IPS DF 4.7 (cell line): Measurements from ENCODE around the gene SLC5A1.
"Not testable (repeated sequence)": the region's sequence is repeated elsewhere in the genome, so short reads cannot be mapped to it uniquely, and the experiment has no call there.

ENCODE experiments used
- DNase-seq: peaks from one replicate; pipeline ENCODE4 v3.0.0-alpha.2; 2013; ENCODE audit warnings: low spot score; ENCODE audit errors: extremely low read depth

Gene SLC5A1

DNA sequence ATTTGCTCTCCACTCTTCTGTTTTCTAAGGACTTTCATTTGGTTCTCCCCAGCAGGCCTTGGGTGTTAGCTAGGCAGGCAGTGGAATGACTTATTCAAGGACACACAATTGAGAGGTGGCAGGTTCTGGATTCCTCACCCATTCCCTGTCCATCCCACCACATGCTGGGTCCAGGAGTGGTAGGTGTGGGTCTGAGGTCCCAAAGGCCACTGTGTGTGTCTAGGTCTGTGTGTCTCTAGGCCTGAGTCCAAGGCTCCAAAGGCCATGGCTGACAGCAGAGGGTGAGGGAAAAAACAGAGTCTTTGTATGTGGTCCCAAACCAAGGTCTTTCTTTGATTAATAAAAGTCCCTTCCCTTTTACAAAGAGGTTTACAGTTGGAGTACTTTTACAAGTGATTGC is 40.8 kb downstream of the SLC5A1 start:
- DNase-seq = no peak

- no peak for DNase-seq
These were observed 45.0 kb downstream of the SLC5A1 start for GRCh38 chr22:32088084-32088483.

DNA sequence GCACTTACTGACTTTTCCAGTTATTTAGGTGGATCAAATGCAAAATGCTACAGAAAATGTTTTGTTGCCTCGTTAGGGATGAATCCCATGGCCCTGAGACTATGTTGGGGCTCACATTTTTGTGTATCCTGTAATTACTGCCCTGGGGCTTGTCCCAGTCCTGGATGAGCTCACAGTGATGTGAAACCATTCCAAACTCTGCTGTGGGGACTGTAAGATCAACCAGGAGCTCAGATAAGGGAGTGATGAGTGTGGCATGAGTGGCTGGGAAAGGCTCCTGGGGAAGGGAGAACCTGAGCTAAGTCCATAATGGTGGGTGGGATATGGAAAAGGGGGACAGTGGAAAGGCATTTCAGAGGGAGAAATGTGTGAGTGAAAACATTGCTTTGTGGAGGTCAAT is 54.0 kb downstream of the SLC5A1 start:
- DNase-seq = no peak

GRCh38 chr22:32097881-32098499 is 54.9 kb downstream of the SLC5A1 start:
- DNase-seq = no peak

DNA sequence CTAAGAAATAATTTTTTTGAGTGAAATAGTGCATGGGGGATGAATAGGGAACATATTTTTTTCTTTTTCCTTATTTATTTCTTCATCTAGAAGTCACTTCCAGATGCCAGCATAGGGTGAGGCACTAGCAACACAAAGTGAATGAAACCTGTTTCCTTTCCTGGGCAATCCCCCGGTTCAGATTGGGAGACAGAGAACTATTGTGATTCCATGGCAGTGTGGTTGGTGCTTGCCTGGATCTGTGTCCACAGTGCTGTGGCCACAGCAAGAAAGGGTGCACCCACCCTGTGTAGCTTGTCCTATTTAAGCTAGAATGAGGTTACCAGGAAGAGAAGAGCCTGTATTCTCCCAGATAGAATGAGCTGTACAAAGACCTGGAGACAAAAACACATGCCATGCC is 57.6 kb downstream of the SLC5A1 start:
- DNase-seq = no peak

DNA sequence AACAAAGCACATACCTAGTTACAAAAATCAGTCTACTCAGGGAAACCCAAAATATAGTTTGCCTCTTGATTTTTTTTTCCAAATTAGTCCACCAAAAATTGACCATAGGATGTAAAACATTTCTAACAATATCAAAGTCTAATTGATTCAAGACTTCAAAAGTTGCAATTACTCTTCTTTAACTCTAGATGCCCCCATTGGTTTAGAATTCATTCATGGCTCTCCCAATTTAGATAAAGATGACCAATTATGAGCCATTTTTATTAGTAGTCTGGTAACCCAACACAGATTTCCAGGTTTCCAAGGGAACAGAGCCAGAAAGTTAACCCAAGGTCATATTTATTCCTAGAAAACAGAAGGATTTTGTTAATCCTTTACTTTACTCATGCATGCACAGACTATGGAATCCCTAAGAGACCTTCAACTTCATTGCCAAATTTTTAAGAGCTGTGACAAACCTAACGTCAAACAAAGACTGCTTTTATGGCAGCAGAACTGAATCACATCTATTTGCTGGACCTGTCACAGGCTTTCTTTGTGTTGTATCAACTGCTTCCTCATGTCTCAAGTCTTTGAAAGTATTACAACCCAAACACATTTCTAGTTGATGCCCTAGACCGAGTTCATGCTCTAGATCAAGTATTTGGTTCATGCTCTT is 60.7 kb downstream of the SLC5A1 start:
- no peak for DNase-seq

- DNase-seq = no peak
These were observed 63.9 kb downstream of the SLC5A1 start for GRCh38 chr22:32106930-32107329.

DNA sequence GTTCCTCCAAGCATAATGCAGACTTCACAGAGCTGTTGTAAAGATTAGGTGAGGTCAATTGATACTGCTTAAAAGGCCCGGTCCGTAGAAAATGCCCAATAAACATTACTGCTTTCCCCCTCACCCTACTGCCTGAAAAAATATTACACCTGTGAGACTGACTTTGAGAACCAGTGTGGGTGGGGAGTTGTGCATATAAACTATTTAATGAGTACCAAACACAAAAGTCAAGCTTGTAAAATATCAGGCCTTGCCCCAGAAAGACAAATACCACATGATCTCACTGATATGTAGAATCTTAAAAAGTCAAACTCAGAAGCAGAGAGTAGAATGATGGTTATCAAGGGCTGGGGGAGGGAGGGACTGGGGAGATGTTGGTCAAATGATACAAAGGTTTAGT is 69.3 kb downstream of the SLC5A1 start:
- no peak for DNase-seq

- DNase-seq = no peak
These were observed 76.6 kb downstream of the SLC5A1 start for GRCh38 chr22:32119568-32120235.

- no peak for DNase-seq
These were observed 77.5 kb downstream of the SLC5A1 start for GRCh38 chr22:32120603-32121002.

GRCh38 chr22:32122899-32123298 is 79.8 kb downstream of the SLC5A1 start:
- no peak for DNase-seq

- DNase-seq = peak; percentile 53
These were observed 80.6 kb downstream of the SLC5A1 start for GRCh38 chr22:32123657-32124056.

- DNase-seq = no peak
These were observed 84.8 kb downstream of the SLC5A1 start for GRCh38 chr22:32127904-32128303.

DNA sequence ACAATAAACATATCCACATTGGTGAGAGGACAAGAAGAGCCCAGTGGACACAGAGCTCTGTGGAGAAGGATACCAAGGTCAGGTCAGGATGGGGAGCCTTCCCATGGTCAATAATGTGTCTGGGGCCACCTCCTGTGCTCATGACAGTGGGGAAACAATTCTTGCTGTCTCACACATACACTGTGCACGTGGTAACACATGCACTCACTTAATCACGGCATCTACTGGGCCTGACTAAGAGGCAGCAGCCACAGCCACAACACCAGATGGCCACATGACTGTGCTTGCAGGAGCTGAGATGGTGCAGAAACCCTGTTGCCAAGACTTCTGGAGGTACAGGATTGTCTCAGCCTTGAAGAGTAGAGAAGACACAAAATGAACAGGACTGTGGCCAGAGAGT is 87.4 kb downstream of the SLC5A1 start:
- no peak for DNase-seq

DNA sequence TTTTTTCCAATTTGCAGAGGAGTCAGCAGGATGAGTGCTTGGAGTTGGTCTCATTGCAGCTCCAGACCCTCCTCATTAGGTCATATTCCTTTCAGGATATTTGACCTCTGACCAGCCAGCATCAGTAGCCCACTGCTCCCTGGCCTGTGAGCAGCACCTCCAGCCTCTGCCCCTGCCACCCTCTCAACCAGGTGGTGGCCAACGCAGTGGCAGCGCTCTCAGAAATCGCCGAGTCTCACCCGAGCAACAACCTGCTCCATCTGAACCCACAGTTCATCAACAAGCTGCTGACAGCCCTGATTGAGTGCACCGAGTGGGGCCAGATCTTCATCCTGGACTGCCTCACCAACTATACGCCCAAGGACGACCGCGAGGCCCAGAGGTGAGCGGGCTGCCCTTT is 89.1 kb downstream of the SLC5A1 start:
- no peak for DNase-seq

DNA sequence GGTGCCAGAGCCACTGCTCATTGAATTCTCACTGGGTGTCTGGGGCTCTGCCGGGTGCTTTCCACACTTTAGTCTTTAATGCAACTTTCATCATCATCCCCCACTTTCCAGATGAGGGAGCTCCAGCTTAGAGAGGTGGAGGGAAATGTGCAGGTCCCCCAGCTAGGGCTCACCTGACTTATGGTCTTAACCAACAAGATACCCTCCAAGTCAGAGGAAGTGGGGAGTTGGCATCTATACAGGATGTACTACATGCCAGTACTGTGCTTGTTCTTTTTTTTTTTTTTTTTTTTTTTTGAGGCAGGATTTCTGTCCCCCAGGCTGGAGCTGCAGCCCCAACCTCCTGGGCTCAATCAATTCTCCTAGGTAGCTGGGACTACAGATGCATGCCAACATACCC is 89.7 kb downstream of the SLC5A1 start:
- DNase-seq = no peak

GRCh38 chr22:32134796-32135195 is 91.7 kb downstream of the SLC5A1 start:
- DNase-seq = not testable (repeated sequence)

DNA sequence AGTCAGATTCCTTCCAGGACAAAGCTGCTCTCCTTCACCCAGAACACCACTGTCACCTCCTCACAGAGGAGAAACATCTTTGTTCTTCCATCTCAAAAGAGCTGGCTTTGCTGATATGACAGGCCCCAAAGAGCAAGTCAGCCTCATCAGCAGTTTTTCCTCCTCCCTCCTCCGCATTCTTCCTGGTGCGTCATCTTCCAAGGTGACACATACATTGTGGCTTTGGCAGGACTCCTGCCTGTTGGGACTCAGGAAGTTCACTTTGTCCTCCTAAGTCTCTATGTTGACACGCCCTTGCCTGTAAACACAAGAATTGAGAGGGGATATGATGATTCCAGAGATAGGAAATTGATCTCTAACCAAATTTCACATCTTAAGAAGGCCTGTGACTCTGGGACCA is 92.9 kb downstream of the SLC5A1 start:
- not testable (repeated sequence) for DNase-seq

- not testable (repeated sequence) for DNase-seq
These were observed 93.8 kb downstream of the SLC5A1 start for GRCh38 chr22:32136881-32137280.

DNA sequence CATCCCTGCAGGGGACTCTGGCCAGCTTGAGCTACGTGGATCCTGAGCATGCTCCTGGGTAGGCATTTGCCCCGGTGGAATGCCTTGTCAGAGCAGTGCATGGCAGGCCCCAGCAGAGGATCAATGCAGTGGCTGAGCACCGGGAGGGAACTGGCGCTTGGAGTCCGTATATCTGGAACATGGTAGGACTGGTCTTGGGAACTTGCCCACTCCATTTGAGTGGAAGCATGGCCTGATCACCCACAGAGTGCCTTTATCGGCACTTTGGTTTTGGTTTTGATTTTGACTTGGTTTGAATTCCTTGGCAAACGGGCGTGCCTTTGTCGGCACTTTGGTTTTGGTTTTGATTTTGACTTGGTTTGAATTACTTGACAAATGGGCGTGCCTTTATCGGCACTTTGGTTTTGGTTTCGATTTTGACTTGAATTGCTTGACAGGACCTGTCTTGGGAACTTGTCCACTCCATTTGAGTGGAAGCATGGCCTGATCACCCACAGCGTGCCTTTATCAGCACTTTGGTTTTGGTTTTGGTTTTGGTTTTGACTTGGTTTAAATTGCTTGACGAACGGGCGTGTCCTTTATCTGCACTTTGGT is 94.8 kb downstream of the SLC5A1 start:
- not testable (repeated sequence) for DNase-seq

GRCh38 chr22:32138576-32138975 is 95.5 kb downstream of the SLC5A1 start:
- not testable (repeated sequence) for DNase-seq

DNA sequence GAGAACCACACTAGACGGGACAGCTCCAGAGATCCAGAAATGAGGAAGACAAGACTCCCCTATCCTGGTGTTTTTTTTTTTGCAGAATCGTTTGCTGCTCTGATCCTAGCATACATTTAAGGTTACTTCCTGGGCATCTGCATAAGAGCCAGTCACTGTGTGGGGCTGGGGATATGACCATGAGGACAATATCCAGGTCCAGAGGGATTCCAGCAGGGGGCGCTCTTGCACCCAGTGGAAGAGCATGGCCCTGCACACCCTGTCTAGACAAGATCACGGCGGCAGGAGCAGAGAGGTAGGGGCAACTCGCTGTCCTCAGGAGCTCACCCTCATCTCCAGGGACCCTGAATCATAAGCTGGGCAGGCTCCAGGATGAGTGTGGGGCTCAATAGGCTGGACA is 97.6 kb downstream of the SLC5A1 start:
- not testable (repeated sequence) for DNase-seq
